BLaER1 treated with 17β-estradiol and CSF1 and Interleukin-3, amounts not matched to agents 10 nM and 100 nM (cell line): ENCODE results near the gene CUL3.
"Not testable (repeated sequence)": the region's sequence is repeated elsewhere in the genome, so short reads cannot be mapped to it uniquely, and the experiment has no call there.

ENCODE experiments used
- H3K27ac ChIP-seq, 11 experiments: shearing (Covaris generic); formaldehyde crosslinking; 2 replicates each; pipeline ENCODE4 v1.8.1; 2022
- H3K27me3 ChIP-seq, 11 experiments: shearing (Covaris generic); formaldehyde crosslinking; 2 replicates each; pipeline ENCODE4 v1.8.1; 2022
- H3K36me3 ChIP-seq, 11 experiments: shearing (Covaris generic); formaldehyde crosslinking; 2 replicates each; pipeline ENCODE4 v1.8.1; 2022
- H3K4me1 ChIP-seq, 10 experiments: shearing (Covaris generic); formaldehyde crosslinking; 2 replicates each; pipeline ENCODE4 v1.8.1; 2022
- H3K4me2 ChIP-seq, 11 experiments: shearing (Covaris generic); formaldehyde crosslinking; 2 replicates each; pipeline ENCODE4 v1.8.1; 2022
- H3K4me3 ChIP-seq, 10 experiments: shearing (Covaris generic); formaldehyde crosslinking; 2 replicates each; pipeline ENCODE4 v1.8.1; 2022
- H3K9ac ChIP-seq, 11 experiments: shearing (Covaris generic); formaldehyde crosslinking; 2 replicates each; pipeline ENCODE4 v1.8.1; 2022
- H3K9me3 ChIP-seq, 11 experiments: shearing (Covaris generic); formaldehyde crosslinking; replicated peaks in 1 of 11; 2 replicates each; pipeline ENCODE4 v1.8.1; 2022
- H4K20me1 ChIP-seq, 11 experiments: shearing (Covaris generic); formaldehyde crosslinking; 2 replicates each; pipeline ENCODE4 v1.8.1; 2022
- Cebpa-rat ChIP-seq, 11 experiments: shearing (Covaris generic); IDR thresholded peaks; 2 replicates each; pipeline ENCODE4 v1.8.1; 2022

The CUL3 gene

DNA sequence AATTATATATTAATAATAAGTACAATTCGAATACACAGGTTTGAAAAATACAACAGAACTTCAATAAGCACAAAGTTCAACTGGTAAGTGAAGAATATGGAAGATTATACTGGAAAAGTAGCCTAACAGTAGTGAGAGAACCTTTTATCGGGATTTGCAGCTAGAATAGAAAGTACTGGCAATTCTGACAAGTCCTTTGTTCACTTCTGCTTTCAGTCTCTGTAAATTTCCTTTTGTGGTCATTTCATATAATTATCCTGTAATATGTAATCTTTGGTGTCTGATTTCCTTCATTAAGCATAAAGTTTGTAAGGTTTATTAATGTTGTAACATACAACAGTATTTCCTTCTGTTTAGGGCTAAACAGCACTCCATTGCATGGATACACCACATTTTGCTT is 67.2 kb downstream of the CUL3 start:
- Histone ChIP-seq H4K20me1 (peaks cover 16 to 99% (median 80%) of the 10 kb centered on the region in 11 experiments; a peak in 21 of 22 replicates), H3K9me3 (no peaks in the 10 kb centered on the region; a peak in 1 of 22 replicates), H3K4me3 (no peak overlapping the region), H3K27ac (peak overlapping the region in 10 of 11 experiments; percentile 8 to 63 (median 50); a peak in 16 of 22 replicates), H3K27me3 (no peaks in the 10 kb centered on the region), H3K9ac (peak overlapping the region in 1 of 11 experiments; percentile 2; a peak in 2 of 22 replicates), H3K4me1 (peaks cover 23 to 59% (median 45%) of the 10 kb centered on the region in 10 experiments), H3K36me3 (peaks cover 29 to 73% (median 40%) of the 10 kb centered on the region in 11 experiments), H3K4me2 (peak overlapping the region; percentile 25 to 85 (median 49); a peak in 21 of 22 replicates)
- no peak for TF ChIP-seq Cebpa-rat (IDR thresholded peaks at IDR 0.05)

DNA sequence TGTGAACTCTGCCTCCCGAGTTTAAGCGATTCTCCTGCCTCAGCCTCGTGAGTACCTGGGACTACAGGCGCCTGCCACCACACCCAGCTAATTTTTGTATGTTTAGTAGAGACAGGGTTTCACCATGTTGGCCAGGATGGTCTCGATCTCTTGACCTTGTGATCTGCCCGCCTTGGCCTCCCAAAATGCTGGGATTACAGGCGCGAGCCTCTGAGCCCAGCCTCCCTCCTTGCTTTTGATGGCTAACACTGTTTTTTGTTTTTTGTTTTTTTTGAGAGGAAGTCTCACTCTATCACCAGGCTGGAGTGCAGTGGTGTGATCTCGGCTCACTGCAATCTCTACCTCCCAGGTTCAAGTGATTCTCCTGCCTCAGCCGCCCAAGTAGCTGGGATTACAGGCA is 68.8 kb downstream of the CUL3 start:
- H3K9ac ChIP-seq, H3K9me3 ChIP-seq, H3K4me3 ChIP-seq, H3K27me3 ChIP-seq, H3K4me2 ChIP-seq: not testable (repeated sequence)
- peaks cover 16 to 96% (median 72%) of the 10 kb centered on the region in 11 experiments; a peak in 21 of 22 replicates for H4K20me1 ChIP-seq
- H3K27ac ChIP-seq, result peak overlapping the region in 1 of 11 experiments; percentile 7; a peak in 1 of 22 replicates
- peaks cover 23 to 44% (median 39%) of the 10 kb centered on the region in 10 experiments for H3K4me1 ChIP-seq
- peaks cover 36 to 83% (median 51%) of the 10 kb centered on the region in 11 experiments for H3K36me3 ChIP-seq

- Histone ChIP-seq H3K4me2 (no peak overlapping the region), H3K4me3 (no peak overlapping the region), H3K27ac (no peak overlapping the region), H3K4me1 (peaks cover 12 to 32% (median 19%) of the 10 kb centered on the region in 10 experiments), H3K27me3 (no peaks in the 10 kb centered on the region), H4K20me1 (peaks cover 9 to 91% (median 49%) of the 10 kb centered on the region in 11 experiments; a peak in 19 of 22 replicates), H3K36me3 (peaks cover 48 to 91% (median 71%) of the 10 kb centered on the region in 11 experiments), H3K9ac (no peak overlapping the region), H3K9me3 (no peaks in the 10 kb centered on the region)
- TF ChIP-seq Cebpa-rat (IDR thresholded peaks at IDR 0.05), result no peak
These were observed 71.2 kb downstream of the CUL3 start for GRCh38 chr2:224513991-224514390.

DNA sequence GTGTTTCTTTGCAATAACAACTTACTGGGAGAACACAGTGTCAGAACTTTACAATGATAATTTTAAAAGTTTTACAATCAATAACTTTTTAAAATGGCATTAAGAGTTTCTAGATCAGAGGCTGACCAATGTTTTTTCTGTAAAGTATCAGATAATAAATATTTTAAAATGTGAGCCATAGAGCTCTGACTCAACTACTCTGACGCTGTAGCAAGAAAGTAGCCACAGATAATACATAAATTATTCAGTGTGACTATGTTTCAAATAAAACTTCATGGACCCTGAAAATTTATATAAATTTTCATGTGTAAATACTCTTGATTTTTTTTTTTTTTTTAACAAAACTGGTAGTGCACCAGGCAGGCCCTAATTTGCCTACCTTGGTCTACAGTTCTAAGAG is 77.4 kb downstream of the CUL3 start:
- TF ChIP-seq Cebpa-rat (IDR thresholded peaks at IDR 0.05), result no peak
- Histone ChIP-seq H3K4me2 (no peak overlapping the region), H3K27ac (no peak overlapping the region), H3K9ac (no peak overlapping the region), H3K9me3 (no peaks in the 10 kb centered on the region), H3K4me1 (0 out of 20 replicates have a peak, but pooled peaks cover 0 to 12% (median 0%) of the 10 kb centered on the region in 10 experiments), H4K20me1 (peaks cover 0 to 56% (median 17%) of the 10 kb centered on the region in 11 experiments; a peak in 11 of 22 replicates), H3K27me3 (no peaks in the 10 kb centered on the region), H3K36me3 (peaks cover 64 to 100% (median 90%) of the 10 kb centered on the region in 11 experiments), H3K4me3 (no peak overlapping the region)

- Histone ChIP-seq H3K36me3 (peaks cover 65 to 100% (median 90%) of the 10 kb centered on the region in 11 experiments), H3K27ac (no peak overlapping the region), H4K20me1 (peaks cover 0 to 47% (median 17%) of the 10 kb centered on the region in 11 experiments; a peak in 11 of 22 replicates), H3K4me2 (no peak overlapping the region), H3K4me3 (no peak overlapping the region), H3K9ac (no peak overlapping the region), H3K27me3 (no peaks in the 10 kb centered on the region), H3K4me1 (0 out of 20 replicates have a peak, but pooled peaks cover 0 to 12% (median 0%) of the 10 kb centered on the region in 10 experiments), H3K9me3 (no peaks in the 10 kb centered on the region)
- TF ChIP-seq Cebpa-rat (IDR thresholded peaks at IDR 0.05), result no peak
These were observed 78.7 kb downstream of the CUL3 start for GRCh38 chr2:224506494-224506893.

DNA sequence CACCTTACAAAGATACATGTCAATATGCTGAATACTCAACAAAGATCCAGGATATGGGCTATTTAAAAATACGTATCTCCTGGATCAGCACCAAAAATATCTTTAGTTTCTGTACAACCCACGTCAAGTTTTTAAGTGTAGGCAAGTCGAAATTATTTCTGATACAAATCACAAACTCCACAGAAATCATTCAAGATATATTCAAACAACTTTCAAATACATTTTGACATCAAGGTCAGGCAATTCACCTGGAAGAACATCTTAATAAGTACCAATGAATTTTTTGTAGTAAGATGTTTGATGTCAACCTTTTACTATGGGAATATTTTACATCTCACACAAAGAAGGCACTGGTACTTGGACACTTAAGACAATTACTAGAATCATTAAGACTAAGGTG is 86.2 kb downstream of the CUL3 start:
- TF ChIP-seq Cebpa-rat (IDR thresholded peaks at IDR 0.05), result no peak
- no peak overlapping the region for H3K4me2 ChIP-seq
- no peaks in the 10 kb centered on the region for H3K27me3 ChIP-seq
- no peaks in the 10 kb centered on the region for H3K4me1 ChIP-seq
- peaks cover 91 to 99% (median 96%) of the 10 kb centered on the region in 11 experiments for H3K36me3 ChIP-seq
- no peak overlapping the region for H3K27ac ChIP-seq
- H4K20me1 ChIP-seq, result peaks cover 0 to 43% (median 3%) of the 10 kb centered on the region in 11 experiments; a peak in 6 of 22 replicates
- no peak overlapping the region for H3K9ac ChIP-seq
- no peaks in the 10 kb centered on the region for H3K9me3 ChIP-seq
- no peak overlapping the region for H3K4me3 ChIP-seq

DNA sequence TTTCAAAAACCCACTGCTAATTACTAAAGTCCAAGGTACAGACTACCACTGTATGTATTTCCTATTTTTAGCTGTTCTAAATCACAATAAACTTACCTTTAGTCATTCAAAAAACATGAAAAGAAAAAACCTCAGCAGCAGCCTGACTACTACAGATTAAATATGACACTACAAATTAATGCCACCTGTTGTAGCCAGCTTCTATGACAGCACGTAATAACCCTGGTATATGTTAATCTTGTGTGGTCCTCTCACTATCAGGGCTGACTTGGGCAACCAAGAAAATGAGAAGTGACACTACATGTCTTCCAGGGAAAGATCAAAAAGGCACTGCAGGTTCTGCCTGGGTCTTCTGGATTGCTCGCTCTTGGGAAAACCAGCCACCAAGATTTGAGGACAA is 92.6 kb downstream of the CUL3 start:
- Histone ChIP-seq H3K9ac (no peak overlapping the region), H3K27ac (no peak overlapping the region), H3K27me3 (no peaks in the 10 kb centered on the region), H3K9me3 (peaks cover 0 to 35% (median 27%) of the 10 kb centered on the region in 11 experiments; a peak in 17 of 22 replicates), H3K4me2 (no peak overlapping the region), H3K4me1 (peaks cover 0 to 15% (median 0%) of the 10 kb centered on the region in 10 experiments; a peak in 4 of 20 replicates), H3K4me3 (no peak overlapping the region), H4K20me1 (peaks cover 0 to 46% (median 12%) of the 10 kb centered on the region in 11 experiments; a peak in 9 of 22 replicates), H3K36me3 (peaks cover 83 to 99% (median 95%) of the 10 kb centered on the region in 11 experiments)
- TF ChIP-seq Cebpa-rat (IDR thresholded peaks at IDR 0.05), result no peak

- not testable (repeated sequence) for H3K4me3 ChIP-seq, H3K4me2 ChIP-seq, H3K27ac ChIP-seq, H3K9ac ChIP-seq, H3K27me3 ChIP-seq
- Histone ChIP-seq H3K9me3 (peaks cover 0 to 36% (median 27%) of the 10 kb centered on the region in 11 experiments; a peak in 17 of 22 replicates), H3K36me3 (peaks cover 72 to 98% (median 93%) of the 10 kb centered on the region in 11 experiments), H4K20me1 (peaks cover 5 to 73% (median 43%) of the 10 kb centered on the region in 11 experiments; a peak in 19 of 22 replicates), H3K4me1 (peaks cover 0 to 15% (median 0%) of the 10 kb centered on the region in 10 experiments; a peak in 5 of 20 replicates)
These were observed 97.2 kb downstream of the CUL3 start for GRCh38 chr2:224487940-224488339.

- peaks cover 0 to 28% (median 23%) of the 10 kb centered on the region in 11 experiments; a peak in 17 of 22 replicates for H3K9me3 ChIP-seq
- peaks cover 9 to 76% (median 45%) of the 10 kb centered on the region in 11 experiments; a peak in 19 of 22 replicates for H4K20me1 ChIP-seq
- peaks cover 68 to 97% (median 86%) of the 10 kb centered on the region in 11 experiments for H3K36me3 ChIP-seq
- H3K27ac ChIP-seq, H3K4me3 ChIP-seq, H3K27me3 ChIP-seq, H3K4me2 ChIP-seq, H3K9ac ChIP-seq: not testable (repeated sequence)
- peaks cover 0 to 15% (median 0%) of the 10 kb centered on the region in 10 experiments; a peak in 5 of 20 replicates for H3K4me1 ChIP-seq
These were observed 99.8 kb downstream of the CUL3 start for GRCh38 chr2:224485081-224486014.
